Caco-2 (cell line): ENCODE results near the gene GID4. TPM values are rescaled to one million over a fixed set of nuclear protein-coding genes. Genes with fewer than 3 reads are reported as not detected.

ENCODE experiments used
- BruUV-seq: library from RNA; stranded (reverse); fragments of 400-500 nt; replicated peaks from 2 replicates; lab custom pipeline; 2021; lab: Mats Ljungman, UMichigan
- CTCF ChIA-PET: fragments of 300-600 bp; sonication (Branson Sonifier 250); formaldehyde crosslinking; loops from one replicate; lab custom pipeline; 2022; ENCODE audit warnings: antibody characterized with exemption; lab: Charles Lee
- POLR2A ChIA-PET: fragments of 300-600 bp; sonication (Branson Sonifier 250); formaldehyde crosslinking; loops from one replicate; lab custom pipeline; 2022; ENCODE audit warnings: antibody characterized with exemption; lab: Charles Lee
- DNase-seq, 2 experiments: peaks; one replicate each; pipeline versions ENCODE4 v3.0.0 to v3.0.0-alpha.2; 2020 to 2022
- H3K27me3 ChIP-seq: replicated peaks from 2 replicates; pipeline ENCODE4 v1.6.0; 2011; ENCODE audit warnings: low read length; ENCODE audit not compliant: control insufficient read depth, insufficient read depth
- H3K36me3 ChIP-seq: 2 replicates; pipeline ENCODE4 v1.5.1; 2011; ENCODE audit warnings: low read length; ENCODE audit not compliant: control insufficient read depth, insufficient read depth
- H3K4me1 ChIP-seq: fragments of 250-450 bp; sonication (Bioruptor Pico); 2 replicates; pipeline ENCODE4 v1.5.1; 2020; ENCODE audit warnings: mild to moderate bottlenecking
- H3K4me3 ChIP-seq: 2 replicates; pipeline ENCODE4 v1.5.1; 2011; ENCODE audit warnings: low read depth, mild to moderate bottlenecking, control low read depth, low read length
- H3K9me3 ChIP-seq: fragments of 250-450 bp; sonication (Bioruptor Pico); 2 replicates; pipeline ENCODE4 v1.5.1; 2020; ENCODE audit warnings: mild to moderate bottlenecking, moderate library complexity
- H3K27ac Mint-ChIP-seq: one replicate; pipeline ENCODE4 v1.8.0; 2022; ENCODE audit warnings: mixed read lengths; ENCODE audit not compliant: unreplicated experiment
- H3K27me3 Mint-ChIP-seq: one replicate; pipeline ENCODE4 v1.8.0; 2022; ENCODE audit warnings: mixed read lengths; ENCODE audit not compliant: insufficient read depth, unreplicated experiment
- H3K36me3 Mint-ChIP-seq: one replicate; pipeline ENCODE4 v1.8.0; 2022; ENCODE audit warnings: mild to moderate bottlenecking, mixed read lengths; ENCODE audit not compliant: insufficient read depth, unreplicated experiment
- H3K4me1 Mint-ChIP-seq: one replicate; pipeline ENCODE4 v1.8.0; 2022; ENCODE audit warnings: low read depth, mixed read lengths; ENCODE audit not compliant: unreplicated experiment
- H3K4me3 Mint-ChIP-seq: one replicate; pipeline ENCODE4 v1.8.0; 2022; ENCODE audit warnings: mild to moderate bottlenecking, moderate library complexity, mixed read lengths; ENCODE audit not compliant: unreplicated experiment
- H3K9me3 Mint-ChIP-seq: one replicate; pipeline ENCODE4 v1.8.0; 2022; ENCODE audit warnings: mixed read lengths; ENCODE audit not compliant: unreplicated experiment
- CTCF ChIP-seq, 2 experiments: fragments of 200-600 bp in 1 of 2; IDR thresholded peaks; 1 replicate in 1 of 2; 2 replicates in 1 of 2; pipeline versions ENCODE4 v1.5.1 to v1.8.0; 2011 to 2022; ENCODE audit warnings: antibody characterized with exemption in 1 of 2, control low read depth in 1 of 2, inconsistent platforms in 1 of 2, low read depth in 1 of 2, low read length in 1 of 2, mild to moderate bottlenecking in 1 of 2, moderate library complexity in 1 of 2; ENCODE audit not compliant: insufficient read depth in 1 of 2, severe bottlenecking in 1 of 2, unreplicated experiment in 1 of 2
- intact Hi-C: fragments of 100-400 bp; cut with micrococcal nuclease; formaldehyde crosslinking; loops from one replicate; pipeline ENCODE4 v1.10.0; 2022; ENCODE audit not compliant: unreplicated experiment
- total RNA-seq: library from RNA; stranded (reverse); gene quantifications from 2 replicates; pipeline ENCODE4 v1.2.3, GENCODE V29; 2022

The GID4 gene
- total RNA-seq, 1 experiment from 2014 or later = 14.0 TPM

GRCh38 chr17:18074566-18075272 is 35.5 kb downstream of the GID4 start:
- intact Hi-C loops = loop anchor here (10.0 kb wide), 1 partner anchor 60 kb away; no protein-coding TSS in a partner anchor
- no peaks in the 10 kb centered on the region for H3K27me3 ChIP-seq
- Mint-ChIP-seq H3K27ac (no peak overlapping the region), H3K27me3 (no peaks in the 10 kb centered on the region), H3K9me3 (no peaks in the 10 kb centered on the region), H3K36me3 (no peaks in the 10 kb centered on the region), H3K4me3 (no peak overlapping the region), H3K4me1 (peaks cover 8% of the 10 kb centered on the region)
- no TSS peak for BruUV-seq
- CTCF ChIA-PET = no interaction called here
- no peak for TF ChIP-seq CTCF (IDR thresholded peaks at IDR 0.05; ENCODE audit: insufficient read depth in 1 of 2, low read depth in 1 of 2, low read length in 1 of 2, severe bottlenecking in 1 of 2, unreplicated experiment in 1 of 2)
- no peaks in the 10 kb centered on the region for H3K36me3 ChIP-seq
- no peak for DNase-seq
- POLR2A ChIA-PET = no interaction called here
- no peaks in the 10 kb centered on the region; the same call in none of the 2 replicates for H3K4me1 ChIP-seq
- H3K4me3 ChIP-seq = no peak overlapping the region
- no peaks in the 10 kb centered on the region for H3K9me3 ChIP-seq

- Mint-ChIP-seq H3K27me3 (no peaks in the 10 kb centered on the region), H3K4me1 (peaks cover 8% of the 10 kb centered on the region), H3K27ac (no peak overlapping the region), H3K9me3 (no peaks in the 10 kb centered on the region), H3K4me3 (no peak overlapping the region), H3K36me3 (no peaks in the 10 kb centered on the region)
- POLR2A ChIA-PET = no interaction called here
- intact Hi-C loops = loop anchor here (10.0 kb wide), 1 partner anchor 58 kb away; no protein-coding TSS in a partner anchor
- no peak for DNase-seq
- Histone ChIP-seq H3K9me3 (no peaks in the 10 kb centered on the region), H3K27me3 (no peaks in the 10 kb centered on the region), H3K4me1 (no peaks in the 10 kb centered on the region; the same call in none of the 2 replicates), H3K36me3 (no peaks in the 10 kb centered on the region), H3K4me3 (no peak overlapping the region)
- no TSS peak for BruUV-seq
- CTCF ChIA-PET = no interaction called here
- TF ChIP-seq CTCF (IDR thresholded peaks at IDR 0.05; ENCODE audit: insufficient read depth in 1 of 2, low read depth in 1 of 2, low read length in 1 of 2, severe bottlenecking in 1 of 2, unreplicated experiment in 1 of 2) = no peak
Measured at GRCh38 chr17:18076936-18077335, 37.7 kb downstream of the GID4 start.

- Histone ChIP-seq H3K4me3 (no peak overlapping the region), H3K9me3 (no peaks in the 10 kb centered on the region), H3K27me3 (no peaks in the 10 kb centered on the region), H3K4me1 (no peaks in the 10 kb centered on the region; the same call in none of the 2 replicates), H3K36me3 (no peaks in the 10 kb centered on the region)
- no peak for DNase-seq
- no peak for TF ChIP-seq CTCF (IDR thresholded peaks at IDR 0.05; ENCODE audit: insufficient read depth in 1 of 2, low read depth in 1 of 2, low read length in 1 of 2, severe bottlenecking in 1 of 2, unreplicated experiment in 1 of 2)
- H3K4me1 Mint-ChIP-seq = peaks cover 14% of the 10 kb centered on the region
- H3K27ac Mint-ChIP-seq = no peak overlapping the region
- no peak overlapping the region for H3K4me3 Mint-ChIP-seq
- ChIA-PET POLR2A (no interaction called here), CTCF (no interaction called here)
- intact Hi-C loops = loop anchor here (10.0 kb wide), 1 partner anchor 55 kb away; no protein-coding TSS in a partner anchor
- no peaks in the 10 kb centered on the region for H3K36me3 Mint-ChIP-seq
- no TSS peak for BruUV-seq
- no peaks in the 10 kb centered on the region for H3K27me3 Mint-ChIP-seq
- no peaks in the 10 kb centered on the region for H3K9me3 Mint-ChIP-seq
Measured at GRCh38 chr17:18079543-18079942, 40.3 kb downstream of the GID4 start.
